ENCODE measurements around the gene KIF3B.
A peak's percentile ranks its signal among the peaks of the same experiment; 100 is the strongest.
"Not testable (repeated sequence)": the region's sequence is repeated elsewhere in the genome, so short reads cannot be mapped to it uniquely, and the experiment has no call there.

The KIF3B gene

DNA sequence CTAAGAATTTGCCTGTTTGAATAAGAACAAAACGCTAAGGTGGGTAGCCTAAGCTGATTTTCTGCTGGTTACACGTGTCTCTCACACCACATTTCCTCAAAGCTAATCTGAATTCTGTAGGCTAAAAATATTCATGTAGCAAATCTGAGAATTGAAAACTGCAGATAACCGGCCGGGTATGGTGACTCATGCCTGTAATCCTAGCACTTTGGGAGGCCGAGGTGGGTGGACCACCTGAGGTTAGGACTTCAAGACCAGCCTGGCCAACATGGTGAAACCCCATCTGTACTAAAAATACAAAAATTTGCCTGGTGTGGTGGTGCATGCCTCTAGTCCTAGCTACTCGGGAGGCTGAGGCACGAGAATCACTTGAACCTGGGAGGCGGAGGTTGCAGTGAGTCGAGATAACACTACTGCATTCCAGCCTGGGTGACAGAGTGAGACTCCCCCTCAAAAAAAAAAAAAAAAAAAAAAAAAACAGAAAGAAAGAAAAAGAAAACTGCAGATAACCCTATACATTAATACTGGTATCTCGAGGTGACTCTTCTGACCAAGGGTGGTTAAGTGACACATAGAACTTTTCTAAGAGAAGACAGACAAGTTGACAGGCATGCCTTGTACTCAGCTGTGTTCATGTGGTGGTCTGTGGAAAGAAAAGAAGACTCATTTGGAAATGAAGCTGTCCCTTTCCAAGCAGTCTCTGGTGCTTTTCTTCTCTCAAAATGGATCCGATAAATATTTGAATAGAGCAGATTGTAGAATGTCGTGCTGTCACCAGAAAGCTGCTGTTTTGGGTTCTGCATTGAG lies 55.9 kb downstream of the KIF3B start:
- DNase-seq: no peak

DNA sequence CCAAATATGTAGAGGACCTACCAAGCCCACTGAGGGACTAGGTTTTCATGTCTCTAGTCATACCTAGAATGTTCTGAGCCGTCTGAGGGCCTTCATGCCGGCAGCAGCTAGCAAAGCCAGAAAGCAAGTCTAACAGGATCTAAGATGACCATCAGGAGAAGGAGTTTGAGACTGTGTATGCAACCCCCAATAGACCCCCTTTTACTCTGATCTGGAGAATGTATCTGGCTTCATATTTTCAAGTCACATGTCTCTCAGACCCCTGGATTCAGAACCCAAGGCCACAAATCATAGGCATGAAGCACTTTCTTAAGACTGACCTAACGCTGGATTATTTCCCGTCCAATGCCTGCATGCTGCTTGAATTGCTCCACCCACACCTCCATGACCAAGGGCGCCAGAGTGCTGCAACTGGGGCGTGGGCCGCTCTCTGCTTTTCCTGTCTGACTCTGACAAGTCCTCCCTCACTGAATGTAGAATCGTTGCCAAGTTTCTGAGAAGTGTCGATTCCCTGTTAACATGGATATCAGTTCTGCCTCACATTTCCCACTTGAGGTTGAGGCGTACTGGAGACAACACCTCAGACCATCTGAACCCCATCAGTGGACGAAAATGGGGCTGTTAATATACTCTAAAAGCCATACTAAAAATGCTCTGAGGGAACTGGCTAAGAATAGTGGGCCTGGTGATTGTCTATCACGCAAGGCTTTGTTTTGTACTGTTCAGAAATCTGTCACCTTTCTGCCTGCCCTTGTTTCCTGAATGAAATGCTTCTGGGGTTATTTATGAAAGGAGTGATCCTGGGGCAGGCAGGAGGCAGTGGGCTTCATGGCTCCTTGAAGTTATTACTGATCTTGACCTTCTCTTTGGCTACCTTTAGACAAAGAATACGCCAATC lies 56.8 kb downstream of the KIF3B start:
- DNase-seq: no peak

DNA sequence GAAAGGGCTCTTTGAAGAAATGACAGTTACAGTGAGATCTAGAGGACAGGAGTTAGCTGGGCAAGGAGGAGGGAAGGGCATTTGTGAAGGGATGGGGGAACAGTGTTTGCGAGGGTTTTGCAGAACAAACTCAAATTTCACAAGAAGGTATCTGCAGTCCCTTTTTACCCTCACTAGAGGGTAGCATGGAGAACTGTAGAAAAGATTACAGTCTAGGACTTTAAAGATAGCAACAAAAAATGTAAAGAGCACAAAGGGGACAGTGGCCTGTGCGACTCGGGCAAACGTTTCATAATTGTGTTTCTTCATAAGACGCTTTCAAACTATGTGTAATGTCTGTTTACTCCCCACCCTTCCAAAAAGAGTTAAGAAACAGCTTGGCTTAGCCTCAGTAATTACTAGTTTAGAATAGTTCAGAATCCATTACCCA lies 59.5 kb downstream of the KIF3B start:
- DNase-seq: peak; percentile 31

DNA sequence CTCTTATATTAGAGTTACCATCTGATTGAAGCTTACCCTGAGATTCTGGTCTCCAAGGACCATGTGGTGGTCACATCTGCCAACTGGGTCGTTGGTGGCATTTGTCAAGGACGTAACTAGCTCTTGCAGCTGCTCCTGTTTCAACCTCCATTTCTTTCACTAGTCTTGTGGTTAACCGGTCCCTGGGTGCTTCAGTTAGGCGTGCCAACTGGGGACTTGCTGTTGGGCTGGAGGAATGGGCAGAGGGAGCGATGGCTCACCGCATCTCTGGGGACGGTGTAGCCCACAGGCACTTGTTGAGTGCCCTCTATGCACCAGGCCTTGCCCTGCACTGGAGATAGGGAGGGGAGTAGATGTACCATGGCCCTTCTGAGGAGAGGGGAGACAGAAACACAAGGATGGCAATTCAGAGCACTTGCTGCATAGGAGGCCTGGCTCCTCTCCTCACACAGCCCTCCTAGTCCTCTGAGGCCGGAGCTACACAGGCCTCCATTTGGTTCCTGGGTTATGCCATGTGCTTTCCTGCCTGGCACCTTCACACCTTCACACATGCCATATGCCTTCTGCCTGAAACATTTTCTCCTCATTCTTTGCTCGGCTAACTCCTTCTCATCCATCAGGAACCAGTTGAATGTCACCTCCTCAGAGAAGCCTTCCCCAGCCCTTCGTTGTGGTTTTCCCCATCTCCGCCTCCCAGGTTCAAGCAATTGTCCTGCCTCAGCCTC lies 60.6 kb downstream of the KIF3B start:
- DNase-seq: no peak

DNA sequence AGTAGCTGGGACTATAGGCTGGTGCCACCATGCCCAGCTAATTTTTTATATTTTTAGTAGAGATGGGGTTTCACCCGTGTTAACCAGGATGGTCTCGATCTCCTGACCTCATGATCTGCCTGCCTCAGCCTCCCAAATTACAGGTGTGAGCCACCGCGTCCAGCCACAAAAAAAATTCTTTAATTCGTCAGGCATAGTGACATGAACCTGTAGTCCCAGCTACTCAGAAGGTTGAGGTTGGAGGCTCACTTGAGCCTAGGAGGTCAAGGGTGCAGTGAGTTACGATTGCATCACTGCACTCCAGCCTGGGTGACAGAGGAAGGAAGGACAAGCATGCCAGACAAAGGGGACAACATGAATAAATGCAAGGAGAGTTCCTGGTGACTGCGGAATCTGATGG lies 61.2 kb downstream of the KIF3B start:
- DNase-seq: no peak

DNA sequence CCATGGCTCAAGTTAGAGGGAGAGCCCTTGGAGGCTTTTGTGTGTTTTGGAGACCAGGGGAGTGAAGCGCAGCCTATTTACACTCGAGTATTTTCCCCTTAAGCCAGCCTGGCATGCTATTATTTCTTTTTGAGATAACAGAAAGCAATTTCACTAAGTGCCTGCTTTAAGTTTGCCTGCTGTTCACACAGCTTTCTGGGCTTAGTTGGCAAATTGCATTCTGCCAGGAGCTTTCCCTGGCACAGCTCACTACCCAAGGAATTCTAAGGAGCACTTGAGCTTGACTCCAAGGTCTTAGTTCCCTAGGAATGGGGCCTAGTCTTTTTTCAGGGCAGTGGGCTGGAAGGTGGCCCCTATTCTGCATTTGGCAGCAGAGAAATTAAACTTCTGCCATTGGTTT lies 61.7 kb downstream of the KIF3B start:
- no peak for DNase-seq

DNA sequence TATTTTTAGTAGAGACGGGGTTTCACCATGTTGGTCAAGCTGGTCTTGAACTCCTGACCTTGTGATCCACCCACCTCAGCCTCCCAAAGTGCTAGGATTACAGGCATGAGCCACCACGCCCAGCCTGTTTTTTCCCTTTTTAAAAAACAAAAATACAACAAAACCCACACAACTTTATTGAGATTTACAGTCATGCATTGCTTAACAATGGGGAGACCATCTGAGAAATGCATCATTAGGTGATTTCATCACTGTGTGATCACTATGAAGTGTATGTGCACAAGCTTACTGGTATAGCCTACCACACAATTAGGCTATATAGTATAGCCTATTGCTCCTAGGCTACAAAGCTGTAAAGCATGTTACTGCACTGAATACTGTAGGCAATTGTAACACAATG lies 63.6 kb downstream of the KIF3B start:
- DNase-seq: not testable (repeated sequence)

DNA sequence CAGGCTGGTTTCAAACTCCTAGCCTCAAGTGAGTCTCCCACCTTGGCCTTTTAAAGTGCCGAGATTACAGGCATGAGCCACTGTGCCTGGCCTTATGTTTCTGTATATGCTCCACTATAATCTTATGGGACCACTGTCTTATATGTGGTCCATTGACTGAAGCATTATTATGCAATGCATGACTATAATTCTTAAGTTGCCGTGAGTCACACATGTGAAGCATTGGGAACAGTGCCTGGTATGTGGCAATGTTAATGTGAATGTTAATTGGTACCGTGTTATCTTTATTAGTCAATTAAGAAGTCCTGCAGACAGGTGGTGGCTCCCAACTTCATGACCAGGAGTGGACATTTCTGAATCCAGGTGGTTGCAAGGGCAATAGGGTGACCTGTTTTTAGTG lies 66.0 kb downstream of the KIF3B start:
- no peak for DNase-seq

DNA sequence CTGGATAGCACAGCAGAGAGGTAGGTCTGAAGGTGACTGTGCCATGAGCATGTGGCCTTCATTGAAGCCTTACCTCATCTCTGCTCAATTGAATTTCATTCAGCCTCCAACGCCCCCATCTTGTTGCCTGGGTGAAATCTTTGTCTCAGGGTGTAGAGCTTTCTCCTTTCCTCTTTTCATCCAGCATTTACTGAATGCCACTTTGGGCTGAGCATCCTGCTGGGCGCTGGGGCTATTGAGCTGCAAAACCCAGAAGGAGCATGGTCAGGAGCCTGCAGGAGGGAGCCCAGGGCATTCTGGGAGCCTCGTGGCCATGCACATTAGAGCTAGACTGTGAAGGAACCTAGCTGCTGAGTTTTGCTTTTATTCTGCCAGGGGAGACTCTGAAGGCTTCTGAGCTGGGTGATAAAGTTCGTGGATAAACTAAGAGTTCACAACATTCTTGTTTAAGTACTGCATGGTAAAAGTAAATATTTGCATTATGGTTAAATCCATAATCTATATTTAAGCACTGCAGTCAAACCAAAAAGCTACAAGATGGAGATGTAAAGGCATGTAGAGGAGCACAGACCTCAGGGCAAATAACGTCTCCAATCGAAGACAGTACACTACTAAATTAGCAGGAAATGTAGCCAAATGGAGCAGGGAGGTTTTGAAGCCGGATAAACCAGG lies 67.5 kb downstream of the KIF3B start:
- no peak for DNase-seq

DNA sequence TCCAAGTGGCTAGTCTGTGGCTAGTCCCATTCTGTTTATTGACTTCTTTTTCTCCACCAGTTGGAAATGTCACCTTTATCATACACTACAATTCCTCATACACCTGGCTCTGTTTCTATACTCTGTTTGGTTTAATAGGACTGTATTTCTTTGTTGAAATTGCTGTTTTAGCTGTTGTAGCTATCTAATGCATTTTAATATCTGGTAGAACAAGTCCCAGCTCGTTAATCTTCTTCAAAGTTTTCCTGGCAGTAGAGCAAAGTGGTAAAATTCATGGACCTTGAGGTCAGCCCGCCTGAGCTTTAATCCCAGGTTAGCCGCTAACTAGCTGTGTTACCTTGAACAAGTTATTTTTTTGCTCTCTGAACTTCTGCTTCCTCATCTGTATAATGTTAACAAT lies 70.8 kb downstream of the KIF3B start:
- no peak for DNase-seq

DNA sequence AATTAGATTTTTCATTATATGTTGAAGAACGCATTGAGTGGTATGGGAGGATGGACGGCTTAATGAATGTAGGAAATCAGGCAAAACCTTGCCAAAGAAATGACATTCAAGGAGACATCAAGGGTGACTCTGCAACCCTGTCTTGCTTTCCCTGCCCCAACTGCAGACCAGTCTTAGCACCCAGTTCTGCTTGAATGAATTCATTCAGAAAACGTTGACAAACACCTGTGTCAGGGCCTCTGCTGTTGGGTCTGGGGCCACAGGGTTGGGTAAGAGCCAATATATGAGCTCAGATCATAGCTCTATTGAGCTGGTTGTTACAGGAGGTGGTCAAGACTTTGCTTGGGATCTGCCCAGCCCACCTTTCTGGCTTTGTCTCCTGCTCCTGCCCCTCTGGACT lies 73.0 kb downstream of the KIF3B start:
- DNase-seq: no peak

DNA sequence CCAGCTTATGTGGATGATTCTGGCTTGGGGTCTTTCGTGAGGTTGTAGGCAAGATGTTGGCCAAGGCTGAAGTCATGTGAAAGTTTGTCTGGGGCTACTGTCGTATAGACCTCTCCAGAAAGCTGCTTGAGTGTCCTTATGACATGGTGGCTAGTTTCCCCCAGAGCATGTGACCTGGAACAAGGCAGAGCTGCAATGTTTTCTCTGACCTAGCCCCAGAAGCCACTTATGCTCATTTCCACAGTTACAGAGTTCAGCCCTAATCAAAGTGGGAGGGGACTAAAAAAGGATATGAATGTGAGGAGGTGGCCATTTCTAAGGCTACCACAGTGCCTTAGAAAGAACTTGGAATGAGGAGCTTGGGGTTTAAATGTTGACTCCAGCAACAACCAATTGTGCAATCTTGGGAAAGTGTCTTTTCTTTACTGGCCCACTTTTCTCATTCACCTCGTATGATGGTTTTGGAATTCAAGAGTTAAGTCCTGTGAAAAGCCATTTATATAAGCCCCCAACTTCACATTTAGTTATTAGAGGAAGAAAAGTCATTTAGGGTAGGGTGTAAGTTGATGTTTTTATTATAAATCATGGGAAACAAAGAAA lies 74.8 kb downstream of the KIF3B start:
- DNase-seq: no peak

DNA sequence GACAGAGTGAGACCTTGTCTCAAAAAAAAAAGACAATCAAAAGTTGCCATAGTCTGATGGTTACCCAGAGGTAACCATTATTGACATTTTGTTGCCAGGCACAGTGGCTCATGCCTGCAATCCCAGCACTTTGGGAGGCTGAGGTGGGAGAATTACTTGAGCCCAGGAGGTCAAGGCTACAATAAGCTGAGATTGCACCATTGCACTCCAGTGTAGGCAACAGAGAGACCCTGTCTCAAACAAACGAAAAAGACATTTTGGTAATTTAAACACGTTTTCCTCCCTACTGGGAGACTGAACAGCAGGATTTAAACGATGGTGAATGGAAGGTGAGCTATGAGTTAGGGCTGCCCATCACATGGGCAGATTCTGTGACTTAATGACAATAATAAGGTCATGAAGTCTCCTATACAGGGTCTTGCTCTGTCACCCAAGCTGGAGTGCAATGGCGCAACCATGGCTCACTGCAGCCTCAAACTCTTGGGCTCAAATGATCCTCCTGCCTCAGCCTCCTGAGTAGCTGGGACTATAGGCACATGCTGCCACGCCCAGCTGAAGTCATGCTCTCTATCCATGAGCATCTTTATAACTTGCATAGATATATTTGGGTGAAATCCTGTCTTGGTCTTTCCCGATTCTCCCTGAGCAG lies 76.5 kb downstream of the KIF3B start:
- DNase-seq: no peak

DNA sequence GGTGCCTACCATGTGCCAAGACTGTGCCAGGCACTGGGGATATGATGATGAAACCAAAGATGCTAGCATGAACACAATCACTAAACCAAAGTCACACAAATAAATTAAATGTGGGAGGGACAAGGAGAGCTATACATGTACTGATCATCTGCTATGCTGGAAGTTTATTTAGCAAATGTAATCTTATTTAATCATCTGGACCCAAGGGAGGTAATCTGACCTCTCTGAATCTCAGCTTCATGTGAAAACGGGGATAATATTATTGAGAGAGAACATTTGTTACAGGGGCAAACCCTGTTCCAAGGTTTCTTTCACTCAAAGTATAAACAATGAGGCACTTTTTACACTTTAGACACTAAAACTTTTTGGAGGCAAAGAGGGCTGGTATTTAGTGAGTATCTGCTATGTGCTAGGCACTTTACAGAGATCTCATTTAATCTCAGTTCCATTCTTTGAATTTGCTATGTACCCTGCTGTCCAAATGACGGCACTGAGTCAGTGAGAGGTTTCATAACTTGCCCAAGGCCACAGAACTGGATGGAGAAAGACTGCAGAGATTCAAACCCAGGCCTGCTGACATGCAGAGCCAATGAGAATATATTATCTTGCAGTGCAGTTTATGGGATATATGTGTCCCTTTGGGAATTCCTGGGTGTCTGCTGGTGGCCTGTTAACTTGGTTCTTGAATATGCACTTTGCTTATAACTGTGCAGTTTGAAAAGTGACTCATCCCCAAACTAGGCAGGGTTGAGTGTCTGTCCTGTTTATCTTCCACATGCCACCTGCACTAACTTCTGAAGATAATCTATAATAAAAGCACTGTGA lies 77.4 kb downstream of the KIF3B start:
- no peak for DNase-seq

DNA sequence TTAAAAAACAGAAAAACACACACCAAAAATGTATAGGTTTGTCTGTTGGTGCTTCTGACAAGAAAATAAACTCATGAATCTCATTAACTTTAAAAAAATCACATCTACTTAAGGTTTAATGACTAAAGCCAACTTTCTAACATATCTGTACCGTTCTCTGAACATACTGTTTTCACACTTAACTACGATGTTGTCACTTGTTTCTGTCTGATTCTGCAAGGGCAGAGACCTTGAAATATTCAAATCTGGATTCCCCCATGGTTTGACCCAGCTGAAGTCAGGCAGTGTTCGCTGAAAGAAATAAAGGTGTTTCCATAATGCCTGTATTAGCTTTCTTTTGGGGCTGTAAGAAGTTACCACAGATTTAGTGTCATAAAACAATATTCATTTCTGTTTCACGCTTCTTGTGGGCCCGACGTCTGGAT lies 78.0 kb downstream of the KIF3B start:
- DNase-seq: no peak

DNA sequence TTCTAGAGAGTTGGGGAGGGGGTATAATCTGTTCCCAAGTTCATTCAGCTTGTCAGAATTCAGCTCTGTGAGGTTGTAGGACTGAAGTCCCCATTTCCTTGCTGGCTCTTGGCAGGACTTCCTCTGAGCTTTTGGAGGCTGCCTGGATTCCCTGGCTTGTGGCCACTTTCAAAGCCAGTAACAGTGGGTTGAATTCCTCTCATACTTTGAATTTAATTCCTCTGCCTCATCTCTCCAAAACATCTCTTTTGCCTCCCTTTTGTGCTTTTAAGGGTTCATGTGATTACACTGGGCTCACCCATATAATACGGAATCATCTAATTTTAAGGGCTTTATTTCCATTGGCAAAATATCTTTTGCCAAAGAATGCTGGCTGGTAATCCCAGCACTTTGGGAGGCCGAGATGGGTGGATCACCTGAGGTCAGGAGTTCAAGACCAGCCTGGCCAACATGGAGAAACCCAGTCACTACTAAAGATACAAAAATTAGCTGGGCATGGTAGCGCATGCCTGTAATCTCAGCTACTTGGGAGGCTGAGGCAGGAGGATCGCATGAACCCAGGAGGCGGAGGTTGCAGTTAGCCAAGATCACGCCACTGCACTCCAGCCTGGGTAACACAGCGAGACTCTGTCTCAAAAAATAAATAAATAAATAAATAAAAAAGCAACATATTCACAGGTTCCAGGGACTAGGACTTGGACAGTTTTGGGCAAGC lies 78.6 kb downstream of the KIF3B start:
- not testable (repeated sequence) for DNase-seq

DNA sequence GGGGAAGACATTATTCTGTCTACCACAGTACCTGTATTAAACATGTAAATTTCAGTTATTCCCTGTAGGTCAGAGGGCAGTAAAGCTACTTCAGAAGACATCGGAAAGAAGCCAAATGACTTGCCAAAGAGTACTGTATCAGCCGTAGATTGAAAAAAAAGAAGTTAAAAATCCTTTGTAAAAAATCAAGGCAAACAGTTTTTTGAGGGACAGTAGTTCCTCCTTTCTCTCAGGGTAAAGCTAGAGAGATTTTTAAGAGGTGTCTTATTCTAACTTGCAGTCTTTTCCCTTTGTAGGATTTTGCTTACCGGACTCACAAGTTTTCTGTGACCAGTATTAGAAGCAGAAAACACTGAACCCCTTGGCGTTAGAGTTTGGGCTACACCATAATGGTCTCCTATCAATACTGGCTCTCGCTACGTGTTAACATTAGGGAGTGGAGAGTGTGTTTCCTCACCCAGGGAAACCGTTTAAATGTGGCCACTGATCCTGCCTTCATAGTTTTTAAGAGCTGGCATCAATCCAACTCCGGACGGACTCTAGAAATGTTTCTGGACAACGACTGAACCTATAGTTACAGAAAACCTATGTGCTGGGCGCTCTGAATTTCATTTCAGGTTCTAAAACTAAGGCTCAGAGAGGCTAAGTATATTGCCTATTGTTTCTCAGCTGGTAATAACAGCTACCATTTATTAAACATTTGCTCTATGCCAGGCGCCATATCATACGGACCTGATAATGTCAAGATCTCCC lies 79.3 kb downstream of the KIF3B start:
- no peak for DNase-seq

DNA sequence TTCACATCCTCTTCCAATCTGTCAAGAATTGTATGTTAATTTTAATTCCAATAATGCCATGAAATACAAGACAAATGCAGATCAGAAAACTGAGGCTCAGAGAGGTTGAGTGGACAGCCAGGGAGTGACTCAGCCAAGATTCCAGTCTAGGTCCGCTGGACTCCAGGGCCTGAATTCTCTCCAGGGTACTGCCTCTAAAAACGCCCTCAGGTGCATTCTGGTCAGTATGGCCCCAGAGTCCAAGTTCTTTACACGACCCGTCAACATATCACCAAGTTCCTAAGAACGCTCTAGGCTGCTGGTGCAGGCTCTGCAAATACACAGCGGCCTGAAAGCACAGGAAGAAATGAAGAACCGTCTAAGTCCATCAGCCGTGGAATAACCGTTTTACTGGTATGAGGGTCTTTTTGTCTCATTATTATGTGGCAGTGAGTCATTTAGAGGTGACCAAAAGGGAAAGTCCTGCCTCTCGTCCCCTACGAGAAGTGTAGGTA lies 80.0 kb downstream of the KIF3B start:
- DNase-seq: no peak

Measured in NCI-H524 treated with DMSO at 0.1 percent for 48 hours (cell line).